H9 (cell line): ENCODE results near the gene DDRGK1. TPM values are rescaled to one million over a fixed set of nuclear protein-coding genes. Genes with fewer than 3 reads are reported as not detected.

Experiments
- DNase-seq: peaks from one replicate; pipeline ENCODE4 v3.0.0-alpha.2; 2017
- H2AFZ ChIP-seq: one replicate; pipeline ENCODE4 v1.6.1; 2013; ENCODE audit warnings: mild to moderate bottlenecking, low read length, control low read depth, moderate library complexity
- H2AK5ac ChIP-seq: 2 replicates; pipeline ENCODE4 v1.6.1; 2013; ENCODE audit warnings: low read length, control low read depth, mixed read lengths; ENCODE audit not compliant: insufficient read length
- H2BK120ac ChIP-seq: one replicate; pipeline ENCODE4 v1.6.1; 2013; ENCODE audit warnings: low read depth, mild to moderate bottlenecking, low read length, control low read depth, inconsistent platforms; ENCODE audit not compliant: poor library complexity, severe bottlenecking
- H2BK12ac ChIP-seq: 2 replicates; pipeline ENCODE4 v1.6.1; 2013; ENCODE audit warnings: low read length, control low read depth, mixed read lengths, low read depth; ENCODE audit not compliant: insufficient read length
- H2BK15ac ChIP-seq: 2 replicates; pipeline ENCODE4 v1.6.1; 2013; ENCODE audit warnings: low read depth, low read length, control low read depth
- H2BK20ac ChIP-seq: one replicate; pipeline ENCODE4 v1.6.1; 2013; ENCODE audit warnings: low read depth, mild to moderate bottlenecking, low read length, control low read depth, inconsistent platforms; ENCODE audit not compliant: poor library complexity, severe bottlenecking
- H2BK5ac ChIP-seq: 2 replicates; pipeline ENCODE4 v1.6.1; 2013; ENCODE audit warnings: low read length, control low read depth, mixed read lengths; ENCODE audit not compliant: insufficient read length
- H3K14ac ChIP-seq: 2 replicates; pipeline ENCODE4 v1.6.1; 2013; ENCODE audit warnings: low read length, control low read depth; ENCODE audit not compliant: insufficient read depth
- H3K18ac ChIP-seq: 2 replicates; pipeline ENCODE4 v1.6.1; 2013; ENCODE audit warnings: low read depth, mild to moderate bottlenecking, mixed read lengths, low read length, control low read depth; ENCODE audit not compliant: insufficient read length
- H3K23ac ChIP-seq: 2 replicates; pipeline ENCODE4 v1.6.1; 2013; ENCODE audit warnings: low read length, control low read depth, mixed read lengths, low read depth; ENCODE audit not compliant: insufficient read length
- H3K23me2 ChIP-seq: 2 replicates; pipeline ENCODE4 v1.6.1; 2013; ENCODE audit warnings: low read depth, mild to moderate bottlenecking, mixed read lengths, low read length, control low read depth; ENCODE audit not compliant: insufficient read length, poor library complexity, severe bottlenecking
- H3K27ac ChIP-seq: 2 replicates; pipeline ENCODE4 v1.5.1; 2013; ENCODE audit warnings: low read length, control low read depth, mixed read lengths, low read depth; ENCODE audit not compliant: insufficient read length
- H3K27me3 ChIP-seq: 2 replicates; pipeline ENCODE4 v1.6.1; 2013; ENCODE audit warnings: low read length, control low read depth, inconsistent platforms; ENCODE audit not compliant: insufficient read depth
- H3K4ac ChIP-seq: 2 replicates; pipeline ENCODE4 v1.6.1; 2013; ENCODE audit warnings: low read depth, mild to moderate bottlenecking, control low read depth, inconsistent platforms, low read length, moderate library complexity
- H3K4me1 ChIP-seq: 2 replicates; pipeline ENCODE4 v1.6.1; 2013; ENCODE audit warnings: low read length, control low read depth, inconsistent platforms; ENCODE audit not compliant: insufficient read depth
- H3K4me2 ChIP-seq: 2 replicates; pipeline ENCODE4 v1.6.1; 2013; ENCODE audit warnings: low read length, control low read depth, mixed read lengths; ENCODE audit not compliant: insufficient read length, insufficient read depth
- H3K56ac ChIP-seq: 2 replicates; pipeline ENCODE4 v1.6.1; 2013; ENCODE audit warnings: low read depth, mild to moderate bottlenecking, mixed read lengths, low read length, control low read depth; ENCODE audit not compliant: insufficient read length
- H3K79me1 ChIP-seq: 2 replicates; pipeline ENCODE4 v1.6.1; 2013; ENCODE audit warnings: low read depth, mild to moderate bottlenecking, moderate library complexity, low read length, control low read depth, inconsistent platforms; ENCODE audit not compliant: insufficient read depth, poor library complexity, severe bottlenecking
- H3K79me2 ChIP-seq: 2 replicates; pipeline ENCODE4 v1.6.1; 2013; ENCODE audit warnings: low read length, control low read depth, inconsistent platforms; ENCODE audit not compliant: insufficient read depth
- H3K9ac ChIP-seq: 2 replicates; pipeline ENCODE4 v1.6.1; 2013; ENCODE audit warnings: low read length, control low read depth, mixed read lengths; ENCODE audit not compliant: insufficient read length; ENCODE audit errors: extremely low read depth
- H3K9me3 ChIP-seq: one replicate; pipeline ENCODE4 v1.6.1; 2013; ENCODE audit warnings: low read depth, low read length, inconsistent platforms; ENCODE audit not compliant: control insufficient read depth
- H3T11ph ChIP-seq: one replicate; pipeline ENCODE4 v1.6.1; 2013; ENCODE audit warnings: mild to moderate bottlenecking, low read length, control low read depth, inconsistent platforms
- H4K20me1 ChIP-seq: one replicate; pipeline ENCODE4 v1.6.1; 2013; ENCODE audit not compliant: control insufficient read depth, insufficient read length, insufficient read depth
- H4K5ac ChIP-seq: 2 replicates; pipeline ENCODE4 v1.6.1; 2013; ENCODE audit warnings: low read depth, mild to moderate bottlenecking, mixed read lengths, low read length, control low read depth; ENCODE audit not compliant: insufficient read length
- H4K8ac ChIP-seq: replicated peaks from 2 replicates; pipeline ENCODE4 v1.6.1; 2013; ENCODE audit warnings: low read length, control low read depth, mixed read lengths, low read depth; ENCODE audit not compliant: insufficient read length
- H4K91ac ChIP-seq: 2 replicates; pipeline ENCODE4 v1.6.1; 2013; ENCODE audit warnings: low read depth, mild to moderate bottlenecking, moderate library complexity, mixed read lengths, low read length, control low read depth; ENCODE audit not compliant: insufficient read length
- H3K27ac Mint-ChIP-seq, 3 experiments: 2 replicates in 2 of 3; 3 replicates in 1 of 3; pipeline ENCODE4 v1.8.0; 2020 to 2021; ENCODE audit warnings: mixed read lengths in 3 of 3, mild to moderate bottlenecking in 1 of 3, moderate library complexity in 1 of 3
- H3K27me3 Mint-ChIP-seq: 2 replicates; pipeline ENCODE4 v1.8.0; 2021; ENCODE audit warnings: low read depth, mild to moderate bottlenecking, moderate library complexity, mixed read lengths
- H3K36me3 Mint-ChIP-seq, 3 experiments: 2 replicates in 2 of 3; 3 replicates in 1 of 3; pipeline ENCODE4 v1.8.0; 2020 to 2021; ENCODE audit warnings: low read depth in 3 of 3, mixed read lengths in 3 of 3; ENCODE audit not compliant: insufficient read depth in 1 of 3
- H3K4me1 Mint-ChIP-seq, 2 experiments: 2 replicates each; pipeline ENCODE4 v1.8.0; 2020; ENCODE audit warnings: mixed read lengths in 2 of 2
- H3K4me3 Mint-ChIP-seq, 2 experiments: 2 replicates in 1 of 2; 3 replicates in 1 of 2; pipeline ENCODE4 v1.8.0; 2020 to 2021; ENCODE audit warnings: mild to moderate bottlenecking in 2 of 2, mixed read lengths in 2 of 2, moderate library complexity in 1 of 2
- H3K9me3 Mint-ChIP-seq, 2 experiments: 2 replicates in 1 of 2; 3 replicates in 1 of 2; pipeline ENCODE4 v1.8.0; 2020; ENCODE audit warnings: mild to moderate bottlenecking in 2 of 2, mixed read lengths in 2 of 2, moderate library complexity in 1 of 2
- WGBS: extraction: QIAGEN DNeasy Blood & Tissue Kit; methylation state at CpG from one replicate; pipeline ENCODE4 v1.1.7; 2013; ENCODE audit warnings: missing lambda C conversion rate, low lambda C conversion rate, mixed read lengths; ENCODE audit not compliant: insufficient read length; ENCODE audit errors: extremely low coverage; 5-methylcytosine and 5-hydroxymethylcytosine counted together
- total RNA-seq: library from RNA; stranded (reverse); gene quantifications from 2 replicates; pipeline ENCODE4 v1.2.1, GENCODE V29; 2021
- TF ChIP-seq, protein P1 (sequence below): fragments of 200-600 bp; sonication (generic); conservative IDR thresholded peaks from 3 replicates; pipeline ENCODE4 v1.8.0; 2021; ENCODE audit warnings: antibody characterized with exemption, mild to moderate bottlenecking

Gene DDRGK1
- total RNA-seq, 1 experiment from 2014 or later: 58.1 TPM

DNA sequence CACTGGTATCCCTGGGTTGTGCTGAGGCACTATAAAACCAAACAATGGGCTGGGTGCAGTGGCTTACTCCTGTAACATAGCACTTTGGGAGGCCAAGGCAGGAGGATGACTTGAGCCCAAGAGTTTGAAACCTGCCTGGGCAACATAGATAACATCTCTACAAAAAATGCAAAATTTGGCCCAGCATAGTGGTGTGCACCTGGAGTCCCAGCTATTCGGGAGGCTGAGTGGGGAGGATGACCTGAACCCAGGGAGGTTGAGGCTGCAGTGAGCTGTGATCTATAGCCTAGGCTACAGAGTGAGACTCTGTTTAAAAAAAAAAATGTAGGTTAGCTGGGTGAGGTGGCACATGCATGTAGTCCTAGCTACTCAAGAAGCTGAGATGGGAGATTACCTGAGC is 42.2 kb upstream of the DDRGK1 start:
- no peak overlapping the region for H3T11ph ChIP-seq
- H4K5ac ChIP-seq: no peak overlapping the region
- H2BK120ac ChIP-seq: no peak overlapping the region
- Mint-ChIP-seq H3K4me3 (no peak overlapping the region), H3K36me3 (peaks cover 0 to 2% (median 0%) of the 10 kb centered on the region in 3 experiments; a peak in 1 of 7 replicates), H3K4me1 (peaks cover 19 to 23% of the 10 kb centered on the region in 2 experiments), H3K27ac (no peak overlapping the region), H3K27me3 (peaks cover 53% of the 10 kb centered on the region), H3K9me3 (no peaks in the 10 kb centered on the region)
- H4K20me1 ChIP-seq: no peaks in the 10 kb centered on the region
- H3K18ac ChIP-seq: no peak overlapping the region
- no peaks in the 10 kb centered on the region; the same call in 1 of the 2 replicates for H3K27me3 ChIP-seq
- no peak overlapping the region for H3K14ac ChIP-seq
- H3K4me1 ChIP-seq: no peaks in the 10 kb centered on the region; the same call in 1 of the 2 replicates
- no peak overlapping the region for H3K9ac ChIP-seq
- no CpG with 5 or more reads among the region's 1 CpG for WGBS
- no peak overlapping the region for H2BK20ac ChIP-seq
- DNase-seq: no peak
- H3K56ac ChIP-seq: no peak overlapping the region
- no peak overlapping the region for H2AK5ac ChIP-seq
- no peaks in the 10 kb centered on the region for H3K9me3 ChIP-seq
- H4K91ac ChIP-seq: no peak overlapping the region
- no peak overlapping the region for H2BK15ac ChIP-seq
- no peak overlapping the region for H3K4ac ChIP-seq
- no peak overlapping the region for H2BK5ac ChIP-seq
- H4K8ac ChIP-seq: no peak overlapping the region
- H3K79me1 ChIP-seq: no peaks in the 10 kb centered on the region
- no peak overlapping the region for H2AFZ ChIP-seq
- H3K27ac ChIP-seq: no peak overlapping the region
- no peak overlapping the region for H3K4me2 ChIP-seq
- TF ChIP-seq, protein P1, sequence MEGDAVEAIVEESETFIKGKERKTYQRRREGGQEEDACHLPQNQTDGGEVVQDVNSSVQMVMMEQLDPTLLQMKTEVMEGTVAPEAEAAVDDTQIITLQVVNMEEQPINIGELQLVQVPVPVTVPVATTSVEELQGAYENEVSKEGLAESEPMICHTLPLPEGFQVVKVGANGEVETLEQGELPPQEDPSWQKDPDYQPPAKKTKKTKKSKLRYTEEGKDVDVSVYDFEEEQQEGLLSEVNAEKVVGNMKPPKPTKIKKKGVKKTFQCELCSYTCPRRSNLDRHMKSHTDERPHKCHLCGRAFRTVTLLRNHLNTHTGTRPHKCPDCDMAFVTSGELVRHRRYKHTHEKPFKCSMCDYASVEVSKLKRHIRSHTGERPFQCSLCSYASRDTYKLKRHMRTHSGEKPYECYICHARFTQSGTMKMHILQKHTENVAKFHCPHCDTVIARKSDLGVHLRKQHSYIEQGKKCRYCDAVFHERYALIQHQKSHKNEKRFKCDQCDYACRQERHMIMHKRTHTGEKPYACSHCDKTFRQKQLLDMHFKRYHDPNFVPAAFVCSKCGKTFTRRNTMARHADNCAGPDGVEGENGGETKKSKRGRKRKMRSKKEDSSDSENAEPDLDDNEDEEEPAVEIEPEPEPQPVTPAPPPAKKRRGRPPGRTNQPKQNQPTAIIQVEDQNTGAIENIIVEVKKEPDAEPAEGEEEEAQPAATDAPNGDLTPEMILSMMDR: no peak
- H3K23me2 ChIP-seq: peaks cover 8% of the 10 kb centered on the region
- H2BK12ac ChIP-seq: no peak overlapping the region
- H3K23ac ChIP-seq: no peak overlapping the region
- H3K79me2 ChIP-seq: no peaks in the 10 kb centered on the region
